Tongue (tissue), 2 donors: Measurements from ENCODE around the gene LIMK1. TPM values are rescaled to one million over a fixed set of nuclear protein-coding genes. Genes with fewer than 3 reads are reported as not detected.

Source experiments
- DNase-seq: peaks from one replicate; pipeline ENCODE4 v3.0.0-alpha.2; 2015
- total RNA-seq: library from RNA; depleted of rRNA; stranded (reverse); fragments of >200 nt; gene quantifications from one replicate; pipeline ENCODE4 v1.2.3, GENCODE V29; 2014

LIMK1 gene
- total RNA-seq, 1 donor from 2014 or later, result 11.3 TPM

DNA sequence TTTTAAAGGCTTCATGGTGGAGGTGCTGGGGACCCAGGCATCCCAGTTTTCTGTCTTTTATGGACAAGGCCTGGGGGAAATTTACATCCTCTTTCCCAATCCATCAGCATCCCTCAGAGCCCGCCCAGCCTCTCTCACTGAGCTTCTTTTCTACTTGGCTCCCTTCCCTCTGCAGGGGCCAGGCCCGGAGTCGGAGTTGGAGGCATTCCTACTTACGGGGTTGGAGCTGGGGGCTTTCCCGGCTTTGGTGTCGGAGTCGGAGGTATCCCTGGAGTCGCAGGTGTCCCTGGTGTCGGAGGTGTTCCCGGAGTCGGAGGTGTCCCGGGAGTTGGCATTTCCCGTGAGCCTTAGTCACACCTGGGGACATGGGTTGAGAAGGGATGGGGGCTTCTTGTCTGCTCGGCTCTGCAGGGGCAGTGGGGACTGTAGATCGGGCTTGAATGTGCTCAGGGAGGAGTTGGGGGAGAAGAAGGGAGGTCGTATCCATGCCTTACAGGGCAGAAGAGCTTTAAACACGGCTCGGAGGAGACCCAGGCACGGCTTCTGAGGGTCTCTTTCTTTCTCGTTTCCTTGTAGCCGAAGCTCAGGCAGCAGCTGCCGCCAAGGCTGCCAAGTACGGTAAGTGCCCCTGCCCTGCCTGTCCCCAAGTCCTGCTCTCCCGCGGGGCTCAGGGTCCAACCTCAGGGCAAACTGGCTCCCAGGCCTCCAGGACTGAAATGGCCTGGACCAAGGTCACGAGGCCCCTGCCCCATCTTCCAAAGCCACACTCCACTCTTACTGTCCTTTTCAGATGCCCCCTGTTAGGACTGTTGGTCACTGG is 27.3 kb upstream of the LIMK1 start:
- no peak for DNase-seq

DNA sequence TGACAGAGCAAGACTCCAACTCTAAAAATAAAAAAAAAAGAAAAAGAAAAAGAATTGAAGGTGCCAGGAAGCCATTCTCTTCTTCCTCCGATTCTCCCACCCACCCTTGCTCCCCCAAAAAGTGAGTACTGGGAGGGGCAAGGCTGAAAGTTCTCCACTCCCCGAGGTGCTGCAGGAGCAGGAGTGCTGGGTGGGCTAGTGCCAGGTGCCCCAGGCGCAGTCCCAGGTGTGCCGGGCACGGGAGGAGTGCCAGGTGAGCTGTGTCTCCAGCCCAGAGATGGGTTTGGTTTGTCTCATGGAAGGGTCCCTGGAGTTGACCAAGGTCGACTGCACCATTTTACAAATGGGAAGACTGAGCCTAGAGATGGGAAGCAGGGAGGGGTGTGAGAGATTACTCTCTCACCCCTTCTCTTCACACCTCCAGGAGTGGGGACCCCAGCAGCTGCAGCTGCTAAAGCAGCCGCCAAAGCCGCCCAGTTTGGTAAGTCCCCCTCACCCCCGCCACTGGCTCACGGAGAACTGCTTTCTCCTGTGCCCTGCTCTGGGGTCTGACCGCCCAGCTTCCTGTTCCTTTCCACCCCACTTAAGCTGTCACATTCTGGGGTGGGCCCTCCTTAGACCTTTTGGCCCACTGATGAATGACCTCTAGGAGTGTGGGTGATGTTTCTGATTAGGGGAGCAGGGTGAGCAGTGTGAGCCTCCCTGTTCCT is 26.2 kb upstream of the LIMK1 start:
- DNase-seq, result no peak

DNA sequence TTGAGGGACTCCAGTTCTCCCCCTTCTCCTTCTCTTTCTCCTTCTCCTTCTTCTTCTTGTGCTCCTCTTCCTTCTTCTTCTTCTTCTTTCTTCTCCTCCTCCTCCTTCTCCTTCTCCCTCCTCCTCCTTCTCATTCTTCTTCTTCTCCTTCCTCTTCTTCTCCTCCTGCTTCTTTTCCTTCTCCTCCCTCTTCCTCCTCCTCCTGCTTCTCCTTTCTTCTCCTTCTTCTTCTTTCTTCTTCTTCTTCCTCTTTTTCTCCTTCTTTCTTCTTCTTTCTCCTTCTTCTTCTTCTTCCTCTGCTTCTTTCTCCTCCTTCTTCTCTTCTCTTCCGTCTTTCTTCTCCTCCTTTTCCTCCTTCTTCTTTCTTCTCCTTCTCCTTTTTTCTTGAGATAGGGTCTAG is 25.6 kb upstream of the LIMK1 start:
- DNase-seq, result no peak

DNA sequence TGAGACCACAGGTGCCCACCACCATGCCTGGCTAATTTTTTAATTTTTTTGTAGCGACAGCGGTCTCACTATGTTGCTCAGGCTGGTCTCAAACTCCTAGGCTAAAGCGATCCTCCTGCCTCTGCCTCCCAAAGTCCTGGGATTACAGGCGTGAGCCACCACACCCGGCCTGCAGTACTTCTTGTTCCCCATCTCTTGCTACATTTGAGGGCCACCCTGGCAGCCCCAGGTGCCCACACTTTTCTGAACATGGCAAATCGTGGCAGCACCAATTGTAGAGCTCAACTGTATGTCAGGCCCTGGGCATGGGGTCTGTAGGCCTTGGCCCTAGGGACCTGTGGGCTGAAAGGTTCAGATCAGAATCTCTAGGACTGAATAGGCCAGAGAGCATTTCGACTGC is 25.1 kb upstream of the LIMK1 start:
- no peak for DNase-seq

DNA sequence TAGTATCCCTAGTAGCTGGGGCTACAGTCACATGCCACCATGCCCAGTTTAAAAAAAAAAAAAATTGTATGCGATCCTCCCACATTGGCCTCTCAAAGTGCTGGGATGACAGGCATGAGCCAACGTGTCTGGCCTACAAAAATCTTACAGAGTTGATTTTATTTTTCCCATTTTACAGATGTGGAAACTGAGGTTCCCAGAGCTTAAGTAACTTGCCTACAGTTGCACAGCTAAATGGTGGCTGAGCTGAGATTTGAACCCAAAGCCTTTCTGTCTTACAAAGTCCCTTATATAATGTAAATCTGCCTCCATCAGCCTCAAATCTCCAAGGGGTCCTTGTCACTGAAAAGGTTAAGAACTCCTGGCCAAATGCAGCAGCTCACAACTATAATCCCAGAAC is 24.6 kb upstream of the LIMK1 start:
- no peak for DNase-seq

DNA sequence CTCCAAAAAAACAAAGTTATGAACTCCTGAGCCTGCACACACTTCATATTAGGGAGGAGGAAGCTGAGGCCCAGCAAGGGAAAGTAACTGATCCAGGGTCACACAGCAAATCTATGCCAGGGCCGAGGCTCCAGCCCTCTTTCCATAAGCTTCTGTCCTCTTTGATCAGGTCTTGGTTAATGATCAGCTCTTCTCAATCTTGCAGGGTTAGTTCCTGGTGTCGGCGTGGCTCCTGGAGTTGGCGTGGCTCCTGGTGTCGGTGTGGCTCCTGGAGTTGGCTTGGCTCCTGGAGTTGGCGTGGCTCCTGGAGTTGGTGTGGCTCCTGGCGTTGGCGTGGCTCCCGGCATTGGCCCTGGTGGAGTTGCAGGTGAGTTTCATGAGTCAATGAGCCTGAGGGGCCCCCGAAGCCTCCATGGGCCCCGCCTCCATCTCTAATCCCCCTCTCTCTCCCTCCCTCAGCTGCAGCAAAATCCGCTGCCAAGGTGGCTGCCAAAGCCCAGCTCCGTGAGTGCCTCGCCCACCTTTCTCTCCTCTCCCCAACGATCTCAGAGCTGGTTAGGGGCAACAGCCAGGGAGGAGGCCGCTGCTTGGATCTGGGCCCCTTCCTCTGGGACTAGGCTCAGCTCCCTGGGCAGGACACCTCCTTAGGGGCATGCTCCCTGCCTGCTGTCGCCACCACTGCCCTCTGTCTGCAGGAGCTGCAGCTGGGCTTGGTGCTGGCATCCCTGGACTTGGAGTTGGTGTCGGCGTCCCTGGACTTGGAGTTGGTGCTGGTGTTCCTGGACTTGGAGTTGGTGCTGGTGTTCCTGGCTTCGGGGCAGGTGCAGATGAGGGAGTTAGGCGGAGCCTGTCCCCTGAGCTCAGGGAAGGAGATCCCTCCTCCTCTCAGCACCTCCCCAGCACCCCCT is 23.7 kb upstream of the LIMK1 start:
- DNase-seq, result no peak

DNA sequence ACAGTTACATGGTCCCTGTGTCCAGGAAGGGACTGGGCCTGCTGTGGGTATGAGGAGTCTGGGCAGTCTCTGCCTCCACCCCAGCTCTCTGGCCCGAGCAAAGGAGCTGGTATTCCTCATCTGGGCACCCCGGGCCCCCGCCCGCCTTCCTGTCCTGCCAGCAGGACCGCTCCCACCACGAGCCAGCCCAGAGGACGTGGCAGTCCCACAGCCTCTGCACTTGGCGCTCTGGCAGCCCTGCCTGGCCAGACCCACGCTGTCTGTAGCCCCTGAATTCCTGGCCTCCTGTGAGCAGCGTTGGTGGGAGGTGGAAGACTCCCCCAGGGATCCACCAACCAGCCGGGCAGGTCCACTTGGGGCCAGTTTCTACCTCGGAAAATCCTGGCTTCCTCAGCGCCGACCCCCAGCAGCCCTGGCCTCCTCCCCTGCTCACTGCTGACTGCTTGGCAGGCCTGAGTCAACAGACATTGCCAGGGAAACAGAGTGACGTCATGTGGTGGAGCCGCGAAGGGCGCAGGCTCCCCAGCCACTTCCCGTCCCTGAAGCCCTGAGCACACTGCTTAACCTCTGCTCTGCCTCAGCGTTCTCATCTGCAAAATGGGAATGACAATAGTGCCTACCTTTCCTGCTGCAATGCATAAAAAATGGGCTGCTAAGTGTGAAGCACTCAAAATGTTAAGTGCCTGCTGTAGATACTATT is 21.6 kb upstream of the LIMK1 start:
- DNase-seq, result peak; percentile 77

DNA sequence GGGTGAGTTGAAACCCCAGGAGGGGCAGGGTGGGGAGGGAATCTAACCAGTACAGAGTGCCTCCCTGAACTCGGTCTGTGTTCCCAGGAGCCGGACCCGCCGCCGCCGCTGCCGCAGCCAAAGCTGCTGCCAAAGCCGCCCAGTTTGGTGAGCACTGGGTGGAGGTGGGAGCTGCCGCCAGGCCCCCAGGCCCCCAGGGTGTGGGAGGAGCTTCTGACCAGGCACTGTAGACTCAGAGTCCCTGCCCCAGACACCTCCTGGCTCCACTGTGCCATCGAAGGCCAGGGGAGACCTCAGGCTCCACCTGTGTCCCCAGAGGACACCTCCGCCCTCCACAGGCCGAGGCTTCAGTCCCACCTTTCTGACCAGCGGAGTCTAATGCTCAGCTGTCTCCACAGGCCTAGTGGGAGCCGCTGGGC is 20.4 kb upstream of the LIMK1 start:
- DNase-seq, result no peak

DNA sequence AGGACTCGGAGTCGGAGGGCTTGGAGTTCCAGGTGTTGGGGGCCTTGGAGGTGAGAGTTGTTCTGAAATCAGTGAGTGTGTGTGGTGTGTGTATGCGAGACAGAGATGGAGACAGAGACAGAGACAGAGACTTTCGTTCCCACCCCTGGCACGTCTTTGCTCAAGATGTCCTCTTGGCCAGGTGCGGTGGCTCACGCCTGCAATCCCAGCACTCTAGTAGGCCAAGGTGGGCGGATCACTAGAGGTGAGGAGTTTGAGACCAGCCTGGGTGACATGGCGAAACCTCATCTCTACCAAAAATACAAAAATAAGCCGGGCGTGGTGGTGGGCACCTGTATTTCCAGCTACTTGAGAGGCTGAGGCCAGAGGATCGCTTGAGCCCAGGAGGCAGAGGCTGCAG is 20.0 kb upstream of the LIMK1 start:
- no peak for DNase-seq

DNA sequence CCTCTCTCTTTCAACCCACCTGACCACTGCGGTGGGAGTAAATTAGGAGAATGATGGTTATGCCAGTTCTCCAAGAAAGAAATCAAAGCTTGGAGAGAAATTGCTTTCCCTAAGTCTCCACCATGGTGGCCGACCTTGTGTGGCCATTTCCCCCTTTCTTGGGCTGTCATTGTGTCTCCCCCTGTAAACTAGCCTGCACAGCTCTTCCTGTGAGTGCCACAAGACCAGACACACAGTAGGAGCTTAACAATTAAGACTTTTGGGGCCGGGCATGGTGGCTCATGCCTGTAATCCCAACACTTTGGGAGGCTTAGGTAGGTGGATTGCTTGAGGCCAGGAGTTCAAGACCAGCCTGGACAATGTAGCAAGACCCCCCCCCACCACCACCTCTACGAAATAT is 18.9 kb upstream of the LIMK1 start:
- no peak for DNase-seq

DNA sequence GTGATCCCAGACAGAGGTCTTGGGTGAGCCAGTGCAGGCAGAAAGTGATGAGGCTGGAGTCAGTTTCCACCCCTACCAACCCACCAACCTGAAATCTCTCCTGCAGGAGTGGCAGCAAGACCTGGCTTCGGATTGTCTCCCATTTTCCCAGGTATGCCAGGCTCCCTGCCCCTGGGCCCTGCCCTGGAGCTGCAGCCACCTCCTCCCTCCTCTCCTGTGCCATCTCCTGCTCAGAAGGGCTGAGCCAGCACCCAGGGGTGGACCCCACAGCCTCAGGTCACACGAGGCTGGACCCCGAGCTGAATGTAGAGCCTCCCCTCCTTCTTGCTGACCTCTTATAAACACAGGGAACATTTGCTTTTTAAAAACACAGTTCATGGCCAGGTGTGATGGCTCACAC is 17.0 kb upstream of the LIMK1 start:
- DNase-seq, result no peak

DNA sequence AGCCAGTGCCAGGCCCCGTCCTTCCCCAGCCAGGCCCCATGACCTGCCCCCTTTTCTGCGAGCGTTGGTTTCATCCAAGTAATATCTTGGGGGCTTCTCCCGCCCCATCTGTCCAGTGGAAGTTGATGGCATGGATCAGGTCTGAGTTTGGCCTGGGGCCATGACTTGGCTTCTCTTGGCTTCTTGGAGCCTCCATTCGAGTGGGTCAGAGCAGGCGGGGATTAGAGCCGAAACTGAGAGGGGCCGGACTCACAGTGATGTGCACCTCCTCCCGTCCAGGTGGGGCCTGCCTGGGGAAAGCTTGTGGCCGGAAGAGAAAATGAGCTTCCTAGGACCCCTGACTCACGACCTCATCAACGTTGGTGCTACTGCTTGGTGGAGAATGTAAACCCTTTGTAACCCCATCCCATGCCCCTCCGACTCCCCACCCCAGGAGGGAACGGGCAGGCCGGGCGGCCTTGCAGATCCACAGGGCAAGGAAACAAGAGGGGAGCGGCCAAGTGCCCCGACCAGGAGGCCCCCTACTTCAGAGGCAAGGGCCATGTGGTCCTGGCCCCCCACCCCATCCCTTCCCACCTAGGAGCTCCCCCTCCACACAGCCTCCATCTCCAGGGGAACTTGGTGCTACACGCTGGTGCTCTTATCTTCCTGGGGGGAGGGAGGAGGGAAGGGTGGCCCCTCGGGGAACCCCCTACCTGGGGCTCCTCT is 15.1 kb upstream of the LIMK1 start:
- no peak for DNase-seq

DNA sequence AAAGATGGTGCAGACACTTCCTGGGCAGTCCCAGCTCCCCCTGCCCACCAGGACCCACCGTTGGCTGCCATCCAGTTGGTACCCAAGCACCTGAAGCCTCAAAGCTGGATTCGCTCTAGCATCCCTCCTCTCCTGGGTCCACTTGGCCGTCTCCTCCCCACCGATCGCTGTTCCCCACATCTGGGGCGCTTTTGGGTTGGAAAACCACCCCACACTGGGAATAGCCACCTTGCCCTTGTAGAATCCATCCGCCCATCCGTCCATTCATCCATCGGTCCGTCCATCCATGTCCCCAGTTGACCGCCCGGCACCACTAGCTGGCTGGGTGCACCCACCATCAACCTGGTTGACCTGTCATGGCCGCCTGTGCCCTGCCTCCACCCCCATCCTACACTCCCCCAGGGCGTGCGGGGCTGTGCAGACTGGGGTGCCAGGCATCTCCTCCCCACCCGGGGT is 14.5 kb upstream of the LIMK1 start:
- no peak for DNase-seq

DNA sequence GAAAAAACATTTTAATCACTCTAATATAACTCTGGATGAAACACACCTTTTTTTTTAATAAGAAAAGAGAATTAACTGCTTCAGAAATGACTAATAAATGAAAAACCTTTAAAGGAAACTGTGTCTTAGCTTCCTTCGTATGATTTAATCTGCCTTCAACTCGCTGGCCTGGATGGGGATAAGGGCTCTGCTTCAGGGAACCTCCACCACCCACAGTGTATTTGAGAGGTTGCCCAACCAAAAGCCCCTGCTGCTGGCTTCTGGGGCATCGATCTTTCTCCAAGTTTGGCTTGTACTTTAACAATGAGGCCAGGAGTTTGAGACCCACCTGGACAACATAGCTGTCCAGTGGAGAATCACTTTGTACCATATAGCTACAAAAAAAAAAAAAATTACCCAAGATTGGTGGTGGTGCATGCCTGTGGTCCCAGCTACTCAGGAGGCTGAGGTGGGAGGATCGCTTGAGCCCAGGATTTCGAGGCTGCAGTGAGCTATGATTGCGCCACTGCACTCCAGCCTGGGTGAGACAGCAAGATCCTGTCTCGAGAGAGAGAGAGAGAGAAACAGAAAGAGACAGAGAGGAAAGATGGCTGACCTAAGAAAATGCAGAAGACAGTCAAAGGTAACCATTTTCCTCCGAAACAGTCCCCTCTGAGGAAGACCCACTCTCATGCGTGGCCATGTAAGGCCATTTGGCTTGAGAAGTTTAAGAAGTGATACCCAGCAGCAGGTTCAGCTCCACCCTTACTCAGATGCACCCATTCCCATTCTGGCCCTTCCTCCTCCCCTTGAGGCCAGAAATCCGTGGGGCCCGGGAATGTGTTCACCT is 13.6 kb upstream of the LIMK1 start:
- no peak for DNase-seq

DNA sequence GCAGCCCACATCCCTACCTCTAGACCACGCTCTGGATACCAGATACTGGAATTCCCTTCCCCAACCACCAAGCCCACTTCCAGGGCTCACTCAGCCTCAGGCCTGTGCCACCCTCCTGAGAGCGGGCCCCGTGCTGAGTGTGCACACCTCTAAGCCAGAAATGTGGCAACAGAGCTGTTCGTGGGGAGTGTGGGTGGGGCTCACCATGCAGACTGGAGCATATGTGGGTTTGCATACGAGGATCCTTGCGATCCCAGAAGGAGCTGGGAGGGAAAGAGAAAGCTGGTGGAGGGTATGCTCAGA is 13.0 kb upstream of the LIMK1 start:
- no peak for DNase-seq

DNA sequence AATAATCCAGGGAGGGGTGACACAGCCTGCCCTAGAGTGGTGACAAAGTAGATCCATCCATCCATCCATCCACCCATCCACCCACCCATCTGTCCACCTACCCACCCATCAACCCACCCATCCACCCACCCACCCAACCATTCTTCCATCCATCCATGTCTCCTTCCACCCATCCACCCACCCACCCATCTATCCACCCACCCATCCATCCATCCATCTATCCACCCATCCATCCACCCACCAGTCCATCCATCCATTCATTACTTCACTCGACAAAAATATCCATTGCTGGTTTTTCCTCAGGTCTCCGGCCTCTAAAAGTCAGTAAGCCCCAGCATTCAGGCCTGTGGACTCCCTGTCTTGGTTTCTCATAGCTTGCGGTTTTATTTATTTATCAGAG is 12.5 kb upstream of the LIMK1 start:
- DNase-seq, result no peak

DNA sequence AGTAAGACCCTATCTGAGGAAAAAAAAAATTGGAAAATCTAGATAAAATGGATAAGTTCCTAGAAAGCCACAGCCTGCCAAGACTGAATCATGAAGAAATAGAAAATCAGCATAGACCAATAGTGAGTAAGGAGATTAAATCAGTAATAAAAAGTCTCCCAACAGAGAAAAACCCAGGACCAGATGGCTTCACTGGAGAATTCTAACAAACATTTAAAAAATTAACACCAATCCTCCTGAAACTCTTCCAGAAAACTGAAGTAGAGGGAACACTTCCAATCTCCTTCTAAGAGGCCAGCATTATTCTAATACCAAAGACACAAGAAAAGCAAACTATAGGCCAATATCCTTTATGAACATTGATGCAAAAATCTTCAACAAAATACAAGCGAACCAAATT is 8.8 kb upstream of the LIMK1 start:
- no peak for DNase-seq

DNA sequence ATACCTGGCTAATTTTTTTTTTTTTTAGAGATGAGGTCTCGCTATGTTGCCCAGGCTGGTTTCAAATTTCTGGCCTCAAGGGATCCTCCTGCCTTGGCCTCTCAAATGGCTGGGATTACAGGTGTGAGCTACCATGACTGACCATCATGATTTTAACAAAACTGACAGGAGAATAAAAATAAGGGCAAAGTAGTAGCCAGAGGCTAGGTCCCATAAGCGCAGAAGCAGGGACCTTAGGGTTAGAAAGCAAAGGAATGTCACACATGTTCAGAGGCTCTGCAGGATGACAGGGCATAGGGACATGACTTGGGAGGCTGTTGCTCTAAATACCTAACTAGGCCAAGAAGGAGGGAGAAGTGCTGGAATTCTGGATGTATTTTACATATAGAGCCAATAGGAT is 5.1 kb upstream of the LIMK1 start:
- no peak for DNase-seq

DNA sequence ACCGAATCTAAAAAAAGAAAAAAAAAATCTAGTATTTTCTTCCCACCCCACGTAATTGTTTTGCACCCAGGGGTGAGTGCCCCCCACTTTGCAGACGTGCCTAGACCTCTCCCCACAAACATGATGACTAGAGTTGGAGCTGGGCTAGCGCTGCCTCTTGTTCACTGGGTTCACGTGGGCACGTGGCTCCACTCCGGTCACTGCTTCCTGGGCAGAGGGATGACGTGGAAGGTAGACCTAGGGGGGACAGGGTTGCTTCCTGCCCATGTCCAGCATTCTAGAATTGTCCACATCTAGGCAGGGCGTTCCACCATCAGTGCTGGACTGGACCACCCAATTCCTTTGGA is 861 bp upstream of the LIMK1 start:
- DNase-seq, result no peak

DNA sequence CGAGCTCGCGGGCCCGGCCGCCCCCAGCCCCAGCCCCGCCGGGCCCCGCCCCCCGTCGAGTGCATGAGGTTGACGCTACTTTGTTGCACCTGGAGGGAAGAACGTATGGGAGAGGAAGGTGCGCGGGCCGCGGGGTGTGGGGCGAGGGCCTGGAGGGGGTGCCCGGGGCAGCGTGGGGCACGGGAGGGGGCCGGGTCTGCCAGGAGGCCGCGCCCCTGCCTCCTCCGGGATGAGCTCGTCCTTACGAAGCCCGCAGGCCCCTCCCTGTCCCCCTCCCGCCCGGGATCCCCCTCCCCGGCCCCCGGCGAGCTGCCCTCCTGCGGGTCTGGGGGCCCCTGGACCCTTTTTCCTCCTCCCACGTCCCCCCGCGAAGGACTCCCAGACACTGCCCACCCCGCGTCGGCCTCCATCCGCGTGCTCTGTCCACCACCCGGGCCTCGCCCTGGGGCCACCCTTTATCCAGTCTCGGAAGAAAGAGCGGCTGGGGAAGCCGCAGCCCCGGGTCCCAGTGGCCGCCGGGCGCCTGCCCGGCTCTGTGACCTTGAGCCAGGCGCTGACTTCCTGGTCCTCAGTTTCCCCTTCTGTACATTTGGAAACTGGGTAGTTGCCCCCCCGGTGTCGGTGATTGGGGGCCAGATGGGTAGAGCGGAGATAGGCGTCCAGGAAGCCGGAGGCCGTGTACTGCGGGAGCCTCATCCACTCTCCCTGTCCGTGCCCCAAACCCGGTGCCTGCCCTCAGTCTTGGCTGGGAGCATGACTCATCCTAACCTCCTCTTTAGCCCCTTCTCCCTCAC is 521 bp downstream of the LIMK1 start:
- DNase-seq, result peak; percentile 66
